ENCODE data around the gene BRSK1. TPM values are rescaled to one million over a fixed set of nuclear protein-coding genes. Genes with fewer than 3 reads are reported as not detected.

The BRSK1 gene
- total RNA-seq, 1 donor: 4.0 TPM

- H2AFZ ChIP-seq (ENCODE audit: low read length): no peak overlapping the region
- no peak overlapping the region for H3K4me2 ChIP-seq (ENCODE audit: insufficient read depth, low read length)
- no peaks in the 10 kb centered on the region for H3K4me1 ChIP-seq (ENCODE audit: insufficient read depth, low read length)
- H3K9me3 ChIP-seq (ENCODE audit: low read depth, low read length): no peaks in the 10 kb centered on the region
- H3K4me3 ChIP-seq (ENCODE audit: insufficient read depth, low read length): no peak overlapping the region
- H3K27me3 ChIP-seq (ENCODE audit: insufficient read depth, low read length): no peaks in the 10 kb centered on the region
- H4K20me1 ChIP-seq (ENCODE audit: insufficient read depth, low read length): no peaks in the 10 kb centered on the region
- peaks cover 13% of the 10 kb centered on the region for H3K36me3 ChIP-seq (ENCODE audit: insufficient read depth, low read length)
- no peak for TF ChIP-seq CTCF (IDR thresholded peaks at IDR 0.05; ENCODE audit: extremely low read depth, low read depth, low read length)
- peak; percentile 62 for DNase-seq (ENCODE audit: insufficient read length, low spot score, missing footprints)
- no peaks in the 10 kb centered on the region for H3K79me2 ChIP-seq (ENCODE audit: insufficient read depth, low read length)
- H3K27ac ChIP-seq (ENCODE audit: low read depth, low read length): no peak overlapping the region
Observed at GRCh38 chr19:55311397-55311796, 27.6 kb downstream of the BRSK1 start.

- H3K4me3 ChIP-seq (ENCODE audit: insufficient read depth, low read length): no peak overlapping the region
- no peaks in the 10 kb centered on the region for H3K4me1 ChIP-seq (ENCODE audit: insufficient read depth, low read length)
- peaks cover 9% of the 10 kb centered on the region for H3K36me3 ChIP-seq (ENCODE audit: insufficient read depth, low read length)
- H3K27me3 ChIP-seq (ENCODE audit: insufficient read depth, low read length): no peaks in the 10 kb centered on the region
- no peak overlapping the region for H3K4me2 ChIP-seq (ENCODE audit: insufficient read depth, low read length)
- no peaks in the 10 kb centered on the region for H4K20me1 ChIP-seq (ENCODE audit: insufficient read depth, low read length)
- no peak for TF ChIP-seq CTCF (IDR thresholded peaks at IDR 0.05; ENCODE audit: extremely low read depth, low read depth, low read length)
- H3K9me3 ChIP-seq (ENCODE audit: low read depth, low read length): no peaks in the 10 kb centered on the region
- no peak overlapping the region for H3K27ac ChIP-seq (ENCODE audit: low read depth, low read length)
- DNase-seq (ENCODE audit: insufficient read length, low spot score, missing footprints): peak; percentile 73
- no peaks in the 10 kb centered on the region for H3K79me2 ChIP-seq (ENCODE audit: insufficient read depth, low read length)
- no peak overlapping the region for H2AFZ ChIP-seq (ENCODE audit: low read length)
Observed at GRCh38 chr19:55311797-55312196, 28.0 kb downstream of the BRSK1 start.

- Histone ChIP-seq H3K27ac (ENCODE audit: low read depth, low read length) (no peak overlapping the region), H2AFZ (ENCODE audit: low read length) (no peak overlapping the region), H3K9me3 (ENCODE audit: low read depth, low read length) (no peaks in the 10 kb centered on the region), H3K27me3 (ENCODE audit: insufficient read depth, low read length) (no peaks in the 10 kb centered on the region), H3K4me1 (ENCODE audit: insufficient read depth, low read length) (no peaks in the 10 kb centered on the region), H3K36me3 (ENCODE audit: insufficient read depth, low read length) (peaks cover 6% of the 10 kb centered on the region), H3K4me3 (ENCODE audit: insufficient read depth, low read length) (no peak overlapping the region), H3K4me2 (ENCODE audit: insufficient read depth, low read length) (no peak overlapping the region), H4K20me1 (ENCODE audit: insufficient read depth, low read length) (no peaks in the 10 kb centered on the region), H3K79me2 (ENCODE audit: insufficient read depth, low read length) (no peaks in the 10 kb centered on the region)
- TF ChIP-seq CTCF (IDR thresholded peaks at IDR 0.05; ENCODE audit: extremely low read depth, low read depth, low read length): no peak
- peak; percentile 66 for DNase-seq (ENCODE audit: insufficient read length, low spot score, missing footprints)
Observed at GRCh38 chr19:55312621-55313512, 29.1 kb downstream of the BRSK1 start.

- H3K79me2 ChIP-seq (ENCODE audit: insufficient read depth, low read length): no peaks in the 10 kb centered on the region
- H3K27me3 ChIP-seq (ENCODE audit: insufficient read depth, low read length): no peaks in the 10 kb centered on the region
- H3K27ac ChIP-seq (ENCODE audit: low read depth, low read length): no peak overlapping the region
- no peak overlapping the region for H3K4me3 ChIP-seq (ENCODE audit: insufficient read depth, low read length)
- no peaks in the 10 kb centered on the region for H3K4me1 ChIP-seq (ENCODE audit: insufficient read depth, low read length)
- no peaks in the 10 kb centered on the region for H3K36me3 ChIP-seq (ENCODE audit: insufficient read depth, low read length)
- no peak overlapping the region for H2AFZ ChIP-seq (ENCODE audit: low read length)
- peak; percentile 72 for DNase-seq (ENCODE audit: insufficient read length, low spot score, missing footprints)
- H3K4me2 ChIP-seq (ENCODE audit: insufficient read depth, low read length): no peak overlapping the region
- no peaks in the 10 kb centered on the region for H3K9me3 ChIP-seq (ENCODE audit: low read depth, low read length)
- TF ChIP-seq CTCF (IDR thresholded peaks at IDR 0.05; ENCODE audit: extremely low read depth, low read depth, low read length): no peak
- H4K20me1 ChIP-seq (ENCODE audit: insufficient read depth, low read length): no peaks in the 10 kb centered on the region
Observed at GRCh38 chr19:55314396-55314795, 30.6 kb downstream of the BRSK1 start.
